Neural progenitor cell (in vitro differentiated cells): ENCODE results near the gene RB1. TPM values are rescaled to one million over a fixed set of nuclear protein-coding genes. Genes with fewer than 3 reads are reported as not detected.

Experiments used
- DNase-seq: peaks from one replicate; pipeline ENCODE4 v3.0.0-alpha.2; 2016; ENCODE audit warnings: low spot score
- H2AFZ ChIP-seq: fragments of 200-600 bp; sonication (generic); replicated peaks from 2 replicates; pipeline ENCODE4 v1.6.1; 2016; ENCODE audit warnings: antibody characterized with exemption
- H3F3A ChIP-seq: fragments of 200-600 bp; sonication (generic); 2 replicates; pipeline ENCODE4 v1.6.1; 2016; ENCODE audit warnings: antibody characterized with exemption, low read depth
- H3K27ac ChIP-seq: fragments of 200-600 bp; sonication (generic); 2 replicates; pipeline ENCODE4 v1.5.1; 2016; ENCODE audit warnings: mild to moderate bottlenecking
- H3K27me3 ChIP-seq: fragments of 200-600 bp; sonication (generic); 2 replicates; pipeline ENCODE4 v1.6.1; 2016; ENCODE audit warnings: mild to moderate bottlenecking, moderate library complexity
- H3K36me3 ChIP-seq: fragments of 200-600 bp; sonication (generic); 2 replicates; pipeline ENCODE4 v1.5.1; 2016
- H3K4me1 ChIP-seq: fragments of 200-600 bp; sonication (generic); 2 replicates; pipeline ENCODE4 v1.6.1; 2016; ENCODE audit warnings: mixed run types
- H3K4me2 ChIP-seq: fragments of 200-600 bp; sonication (generic); 2 replicates; pipeline ENCODE4 v1.6.1; 2016
- H3K4me3 ChIP-seq: fragments of 200-600 bp; sonication (generic); 2 replicates; pipeline ENCODE4 v1.5.1; 2016
- H3K79me2 ChIP-seq: fragments of 200-600 bp; sonication (generic); 2 replicates; pipeline ENCODE4 v1.6.1; 2016; ENCODE audit warnings: low read depth
- H3K9ac ChIP-seq: fragments of 200-600 bp; sonication (generic); 2 replicates; pipeline ENCODE4 v1.6.1; 2016
- H3K9me3 ChIP-seq: fragments of 200-600 bp; sonication (generic); 2 replicates; pipeline ENCODE4 v1.5.1; 2016; ENCODE audit warnings: low read depth
- H4K20me1 ChIP-seq: fragments of 200-600 bp; sonication (generic); 2 replicates; pipeline ENCODE4 v1.6.1; 2016; ENCODE audit warnings: low read depth
- H3K27ac Mint-ChIP-seq: 3 replicates; pipeline ENCODE4 v1.8.0; 2021; ENCODE audit warnings: mixed read lengths
- H3K27me3 Mint-ChIP-seq: 2 replicates; pipeline ENCODE4 v1.8.0; 2022; ENCODE audit warnings: low read depth, mild to moderate bottlenecking, inconsistent platforms, moderate library complexity, mixed read lengths; ENCODE audit not compliant: insufficient read depth
- H3K36me3 Mint-ChIP-seq: 3 replicates; pipeline ENCODE4 v1.8.0; 2021; ENCODE audit warnings: mixed read lengths
- H3K4me1 Mint-ChIP-seq: 3 replicates; pipeline ENCODE4 v1.8.0; 2021; ENCODE audit warnings: mixed read lengths
- H3K4me3 Mint-ChIP-seq: 3 replicates; pipeline ENCODE4 v1.8.0; 2021; ENCODE audit warnings: mild to moderate bottlenecking, moderate library complexity, mixed read lengths
- H3K9me3 Mint-ChIP-seq: 3 replicates; pipeline ENCODE4 v1.8.0; 2020; ENCODE audit warnings: mixed read lengths
- CTCF ChIP-seq: fragments of 200-600 bp; sonication (generic); IDR thresholded peaks from 2 replicates; pipeline ENCODE4 v1.5.1; 2017; ENCODE audit warnings: antibody characterized with exemption, mild to moderate bottlenecking
- EZH2 ChIP-seq: fragments of 200-600 bp; sonication (generic); IDR thresholded peaks from 2 replicates; pipeline ENCODE4 v1.6.1; 2017; ENCODE audit warnings: antibody characterized with exemption, mild to moderate bottlenecking, moderate library complexity
- EZH2phosphoT487 ChIP-seq: fragments of 200-600 bp; sonication (generic); IDR thresholded peaks from 2 replicates; pipeline ENCODE4 v1.6.1; 2017; ENCODE audit warnings: antibody characterized with exemption
- total RNA-seq: library from RNA; depleted of rRNA; stranded (reverse); fragments of >200 nt; gene quantifications from 2 replicates; pipeline ENCODE4 v1.2.3, GENCODE V29; 2015; ENCODE audit warnings: low replicate concordance

Gene RB1
- total RNA-seq, 1 donor from 2014 or later: 39.5 TPM

- H3K79me2 ChIP-seq: no peaks in the 10 kb centered on the region
- Mint-ChIP-seq H3K27me3 (no peaks in the 10 kb centered on the region), H3K4me3 (no peak overlapping the region), H3K27ac (no peak overlapping the region), H3K4me1 (no peaks in the 10 kb centered on the region), H3K9me3 (no peaks in the 10 kb centered on the region), H3K36me3 (peaks cover 17% of the 10 kb centered on the region)
- H4K20me1 ChIP-seq: no peaks in the 10 kb centered on the region
- no peak overlapping the region for H3K4me3 ChIP-seq
- DNase-seq: no peak
- no peak overlapping the region for H2AFZ ChIP-seq
- no peak overlapping the region for H3K9ac ChIP-seq
- no peaks in the 10 kb centered on the region for H3K27me3 ChIP-seq
- H3K36me3 ChIP-seq: no peaks in the 10 kb centered on the region
- H3K4me1 ChIP-seq: no peaks in the 10 kb centered on the region
- no peak for TF ChIP-seq EZH2phosphoT487
- TF ChIP-seq EZH2: no peak
- TF ChIP-seq CTCF: no peak
- H3K4me2 ChIP-seq: no peak overlapping the region
- no peak overlapping the region for H3K27ac ChIP-seq
- H3K9me3 ChIP-seq: no peaks in the 10 kb centered on the region
- no peaks in the 10 kb centered on the region for H3F3A ChIP-seq
Measured at GRCh38 chr13:48475230-48475629, 171.7 kb downstream of the RB1 start.

- Histone ChIP-seq H3K9ac (no peak overlapping the region), H3K36me3 (no peaks in the 10 kb centered on the region), H3F3A (no peaks in the 10 kb centered on the region), H3K9me3 (no peaks in the 10 kb centered on the region), H3K4me3 (no peak overlapping the region), H4K20me1 (no peaks in the 10 kb centered on the region), H3K27ac (no peak overlapping the region), H3K4me2 (no peak overlapping the region), H3K27me3 (no peaks in the 10 kb centered on the region), H3K4me1 (no peaks in the 10 kb centered on the region), H3K79me2 (no peaks in the 10 kb centered on the region), H2AFZ (no peak overlapping the region)
- no peak for DNase-seq
- H3K9me3 Mint-ChIP-seq: no peaks in the 10 kb centered on the region
- no peaks in the 10 kb centered on the region for H3K27me3 Mint-ChIP-seq
- no peak for TF ChIP-seq EZH2phosphoT487
- H3K4me1 Mint-ChIP-seq: no peaks in the 10 kb centered on the region
- no peak overlapping the region for H3K27ac Mint-ChIP-seq
- no peak overlapping the region for H3K4me3 Mint-ChIP-seq
- H3K36me3 Mint-ChIP-seq: peaks cover 17% of the 10 kb centered on the region
Measured at GRCh38 chr13:48476215-48476614, 172.7 kb downstream of the RB1 start.

- no peaks in the 10 kb centered on the region for H3F3A ChIP-seq
- no peak overlapping the region for H3K4me3 ChIP-seq
- H3K79me2 ChIP-seq: no peaks in the 10 kb centered on the region
- H3K9me3 ChIP-seq: no peaks in the 10 kb centered on the region
- Mint-ChIP-seq H3K4me1 (no peaks in the 10 kb centered on the region), H3K27ac (no peak overlapping the region), H3K9me3 (no peaks in the 10 kb centered on the region), H3K4me3 (no peak overlapping the region), H3K27me3 (no peaks in the 10 kb centered on the region), H3K36me3 (peaks cover 15% of the 10 kb centered on the region)
- DNase-seq: no peak
- H4K20me1 ChIP-seq: no peaks in the 10 kb centered on the region
- no peak overlapping the region for H2AFZ ChIP-seq
- TF ChIP-seq EZH2 (no peak), EZH2phosphoT487 (no peak), CTCF (no peak)
- H3K4me2 ChIP-seq: no peak overlapping the region
- H3K9ac ChIP-seq: no peak overlapping the region
- H3K4me1 ChIP-seq: no peaks in the 10 kb centered on the region
- no peaks in the 10 kb centered on the region for H3K36me3 ChIP-seq
- H3K27ac ChIP-seq: no peak overlapping the region
- no peaks in the 10 kb centered on the region for H3K27me3 ChIP-seq
Measured at GRCh38 chr13:48476686-48477085, 173.1 kb downstream of the RB1 start.

GRCh38 chr13:48477191-48477855, 173.8 kb downstream of the RB1 start:
- Histone ChIP-seq H3K27ac (no peak overlapping the region), H3K4me1 (no peaks in the 10 kb centered on the region), H3K79me2 (no peaks in the 10 kb centered on the region), H2AFZ (no peak overlapping the region), H3K36me3 (no peaks in the 10 kb centered on the region), H3K9me3 (no peaks in the 10 kb centered on the region), H3F3A (no peaks in the 10 kb centered on the region), H4K20me1 (no peaks in the 10 kb centered on the region), H3K9ac (no peak overlapping the region), H3K4me2 (no peak overlapping the region), H3K27me3 (no peaks in the 10 kb centered on the region), H3K4me3 (no peak overlapping the region)
- no peak for TF ChIP-seq EZH2phosphoT487
- no peak for TF ChIP-seq CTCF
- TF ChIP-seq EZH2: no peak
- Mint-ChIP-seq H3K4me1 (no peaks in the 10 kb centered on the region), H3K9me3 (no peaks in the 10 kb centered on the region), H3K36me3 (peaks cover 14% of the 10 kb centered on the region), H3K27me3 (no peaks in the 10 kb centered on the region), H3K4me3 (no peak overlapping the region), H3K27ac (no peak overlapping the region)
- no peak for DNase-seq
